CD8-positive, alpha-beta memory T cell (primary cell): ENCODE data around the gene FILIP1L. TPM values are rescaled to one million over a fixed set of nuclear protein-coding genes. Genes with fewer than 3 reads are reported as not detected.

ENCODE experiments used
- CTCF ChIA-PET: fragments of 350-600 bp; sonication (Branson Sonifier 250); formaldehyde crosslinking; loops from one replicate; lab custom pipeline; 2021; ENCODE audit warnings: antibody characterized with exemption; lab: Charles Lee
- POLR2A ChIA-PET: fragments of 350-600 bp; sonication (Branson Sonifier 250); formaldehyde crosslinking; loops from one replicate; lab custom pipeline; 2021; ENCODE audit warnings: antibody characterized with exemption; lab: Charles Lee
- DNase-seq, 5 donors: peaks; one replicate each; pipeline versions ENCODE4 v3.0.0 to v3.0.0-alpha.2; 2020 to 2022; ENCODE audit warnings: mixed read lengths in 1 of 5
- H3K27ac ChIP-seq: one replicate; pipeline ENCODE4 v1.7.0; 2013; ENCODE audit warnings: low read depth, mild to moderate bottlenecking, low read length, moderate library complexity
- H3K27me3 ChIP-seq: 2 replicates; pipeline ENCODE4 v1.7.0; 2013; ENCODE audit warnings: low read length, mild to moderate bottlenecking; ENCODE audit not compliant: insufficient read depth, poor library complexity, severe bottlenecking
- H3K36me3 ChIP-seq: 2 replicates; pipeline ENCODE4 v1.7.0; 2013; ENCODE audit warnings: mild to moderate bottlenecking, low read length, moderate library complexity; ENCODE audit not compliant: insufficient read depth
- H3K4me1 ChIP-seq: 2 replicates; pipeline ENCODE4 v1.7.0; 2013; ENCODE audit warnings: mild to moderate bottlenecking, low read length, moderate library complexity; ENCODE audit not compliant: insufficient read depth
- H3K4me3 ChIP-seq: 2 replicates; pipeline ENCODE4 v1.7.0; 2013; ENCODE audit warnings: mild to moderate bottlenecking, low read length
- H3K9me3 ChIP-seq: 2 replicates; pipeline ENCODE4 v1.7.0; 2013; ENCODE audit warnings: mild to moderate bottlenecking, low read length
- H3K27ac Mint-ChIP-seq, 8 donors: one replicate each; pipeline ENCODE4 v1.8.0; 2020 to 2021; ENCODE audit warnings: mixed read lengths in 8 of 8, mild to moderate bottlenecking in 6 of 8, inconsistent platforms in 3 of 8, moderate library complexity in 3 of 8
- H3K27me3 Mint-ChIP-seq, 2 donors: one replicate each; pipeline ENCODE4 v1.8.0; 2020 to 2021; ENCODE audit warnings: mixed read lengths in 2 of 2, mild to moderate bottlenecking in 1 of 2, moderate library complexity in 1 of 2
- H3K36me3 Mint-ChIP-seq, 3 donors: one replicate each; pipeline ENCODE4 v1.8.0; 2020 to 2021; ENCODE audit warnings: mixed read lengths in 3 of 3, inconsistent platforms in 1 of 3, mild to moderate bottlenecking in 1 of 3
- H3K4me1 Mint-ChIP-seq, 3 donors: one replicate each; pipeline ENCODE4 v1.8.0; 2020 to 2021; ENCODE audit warnings: mixed read lengths in 3 of 3, inconsistent platforms in 1 of 3, mild to moderate bottlenecking in 1 of 3
- H3K4me3 Mint-ChIP-seq, 7 donors: one replicate each; pipeline ENCODE4 v1.8.0; 2020 to 2021; ENCODE audit warnings: mixed read lengths in 7 of 7, mild to moderate bottlenecking in 6 of 7, moderate library complexity in 4 of 7, inconsistent platforms in 2 of 7
- H3K9me3 Mint-ChIP-seq, 5 donors: one replicate each; pipeline ENCODE4 v1.8.0; 2020 to 2022; ENCODE audit warnings: mixed read lengths in 5 of 5, mild to moderate bottlenecking in 3 of 5, moderate library complexity in 2 of 5, inconsistent platforms in 1 of 5
- polyA plus RNA-seq: library from polyadenylated mRNA; unstranded; fragments of 300-500 nt; fragmentation: Illumina TruSeq; gene quantifications from one replicate; pipeline ENCODE4 v1.2.3, GENCODE V29; 2021
- total RNA-seq, 2 experiments: library from RNA; stranded (reverse); gene quantifications; one replicate each; pipeline ENCODE4 v1.2.3, GENCODE V29; 2021

The FILIP1L gene
- total and polyA plus RNA-seq, 3 experiments from 2014 or later = 0.12 to 0.27 (median 0.20) TPM

- no peak for DNase-seq
- peaks cover 0 to 1% (median 0%) of the 10 kb centered on the region in 3 donors for H3K4me1 Mint-ChIP-seq
- H3K9me3 Mint-ChIP-seq = no peaks in the 10 kb centered on the region
- ChIA-PET POLR2A (no interaction called here), CTCF (no interaction called here)
- Histone ChIP-seq H3K27ac (no peak overlapping the region), H3K27me3 (no peaks in the 10 kb centered on the region), H3K9me3 (no peaks in the 10 kb centered on the region), H3K4me3 (no peak overlapping the region), H3K4me1 (no peaks in the 10 kb centered on the region), H3K36me3 (no peaks in the 10 kb centered on the region)
- H3K27ac Mint-ChIP-seq = no peak overlapping the region
- H3K36me3 Mint-ChIP-seq = peaks cover 3 to 14% (median 9%) of the 10 kb centered on the region in 3 donors
- no peak overlapping the region for H3K4me3 Mint-ChIP-seq
- no peaks in the 10 kb centered on the region for H3K27me3 Mint-ChIP-seq
These were observed 186.4 kb downstream of the FILIP1L start for GRCh38 chr3:99927671-99928457.

- Histone ChIP-seq H3K36me3 (no peaks in the 10 kb centered on the region), H3K27ac (no peak overlapping the region), H3K4me1 (no peaks in the 10 kb centered on the region), H3K27me3 (no peaks in the 10 kb centered on the region), H3K4me3 (no peak overlapping the region), H3K9me3 (no peaks in the 10 kb centered on the region)
- Mint-ChIP-seq H3K27ac (no peak overlapping the region), H3K27me3 (no peaks in the 10 kb centered on the region), H3K9me3 (no peaks in the 10 kb centered on the region), H3K4me3 (no peak overlapping the region), H3K4me1 (peaks cover 6 to 7% (median 6%) of the 10 kb centered on the region in 3 donors), H3K36me3 (peaks cover 3 to 14% (median 7%) of the 10 kb centered on the region in 3 donors)
- CTCF ChIA-PET = interaction anchor here (0.9 to 1.0 kb wide), 2 partner anchors 10 to 11 kb away, joined by 3 read pairs; no protein-coding TSS in a partner anchor
- no peak for DNase-seq
- POLR2A ChIA-PET = no interaction called here
These were observed 188.6 kb downstream of the FILIP1L start for GRCh38 chr3:99925584-99926230.

DNA sequence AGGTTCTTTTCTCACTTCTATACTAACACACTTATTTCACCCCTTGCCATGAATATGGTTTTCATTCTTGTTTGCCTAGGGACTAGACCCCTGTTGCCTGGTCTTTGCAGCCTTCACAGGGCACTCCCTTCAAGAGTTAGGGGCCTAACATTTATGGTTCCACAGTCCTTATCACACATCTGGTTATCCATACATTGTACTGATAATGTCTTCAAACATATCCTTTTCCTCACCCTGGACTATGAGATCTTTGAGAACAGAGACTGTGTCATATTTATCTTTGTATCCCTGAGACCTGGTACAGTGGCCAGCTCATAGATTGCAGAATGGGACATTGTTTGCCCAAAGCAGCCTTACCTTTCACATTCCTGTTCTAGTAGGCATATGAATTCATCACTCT, 190.4 kb downstream of the FILIP1L start:
- H3K9me3 ChIP-seq = no peaks in the 10 kb centered on the region
- no peaks in the 10 kb centered on the region for H3K36me3 ChIP-seq
- H3K4me3 ChIP-seq = no peak overlapping the region
- CTCF ChIA-PET = no interaction called here
- Mint-ChIP-seq H3K27ac (no peak overlapping the region), H3K4me3 (no peak overlapping the region), H3K27me3 (no peaks in the 10 kb centered on the region), H3K9me3 (no peaks in the 10 kb centered on the region), H3K36me3 (peaks cover 3 to 14% (median 7%) of the 10 kb centered on the region in 3 donors), H3K4me1 (peaks cover 9 to 12% (median 9%) of the 10 kb centered on the region in 3 donors)
- H3K27me3 ChIP-seq = no peaks in the 10 kb centered on the region
- H3K4me1 ChIP-seq = no peaks in the 10 kb centered on the region
- POLR2A ChIA-PET = no interaction called here
- no peak for DNase-seq
- no peak overlapping the region for H3K27ac ChIP-seq

- no peaks in the 10 kb centered on the region for H3K27me3 Mint-ChIP-seq
- ChIA-PET CTCF (no interaction called here), POLR2A (no interaction called here)
- H3K4me1 Mint-ChIP-seq = peaks cover 9 to 12% (median 9%) of the 10 kb centered on the region in 3 donors
- Histone ChIP-seq H3K27me3 (no peaks in the 10 kb centered on the region), H3K36me3 (no peaks in the 10 kb centered on the region), H3K9me3 (no peaks in the 10 kb centered on the region), H3K4me3 (no peak overlapping the region), H3K27ac (no peak overlapping the region), H3K4me1 (no peaks in the 10 kb centered on the region)
- H3K36me3 Mint-ChIP-seq = peaks cover 2 to 14% (median 9%) of the 10 kb centered on the region in 3 donors
- no peak for DNase-seq
- no peak overlapping the region for H3K27ac Mint-ChIP-seq
- no peaks in the 10 kb centered on the region for H3K9me3 Mint-ChIP-seq
- H3K4me3 Mint-ChIP-seq = no peak overlapping the region
These were observed 192.3 kb downstream of the FILIP1L start for GRCh38 chr3:99921986-99922385.

DNA sequence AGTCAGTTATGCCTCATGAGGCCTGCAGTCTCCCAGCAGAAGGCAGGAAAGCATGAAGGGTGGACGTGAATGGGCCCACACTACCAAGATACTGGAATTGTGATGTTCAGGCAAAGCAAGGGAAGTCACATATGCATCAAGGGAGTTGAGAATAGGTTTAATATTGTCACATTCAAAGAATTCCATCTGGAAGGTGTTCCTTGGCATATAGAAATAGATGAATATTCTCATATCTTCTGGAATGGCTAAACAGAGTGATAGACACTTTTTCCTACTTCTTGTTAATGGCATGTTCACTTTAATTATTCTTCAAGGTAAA, 193.0 kb downstream of the FILIP1L start:
- H3K4me1 Mint-ChIP-seq = peaks cover 9 to 12% (median 9%) of the 10 kb centered on the region in 3 donors
- Histone ChIP-seq H3K4me3 (no peak overlapping the region), H3K27me3 (no peaks in the 10 kb centered on the region), H3K27ac (no peak overlapping the region), H3K36me3 (no peaks in the 10 kb centered on the region), H3K9me3 (no peaks in the 10 kb centered on the region), H3K4me1 (no peaks in the 10 kb centered on the region)
- no peak for DNase-seq
- ChIA-PET POLR2A (no interaction called here), CTCF (no interaction called here)
- H3K4me3 Mint-ChIP-seq = no peak overlapping the region
- no peak overlapping the region for H3K27ac Mint-ChIP-seq
- H3K36me3 Mint-ChIP-seq = peaks cover 2 to 14% (median 7%) of the 10 kb centered on the region in 3 donors
- no peaks in the 10 kb centered on the region for H3K9me3 Mint-ChIP-seq
- no peaks in the 10 kb centered on the region for H3K27me3 Mint-ChIP-seq

DNA sequence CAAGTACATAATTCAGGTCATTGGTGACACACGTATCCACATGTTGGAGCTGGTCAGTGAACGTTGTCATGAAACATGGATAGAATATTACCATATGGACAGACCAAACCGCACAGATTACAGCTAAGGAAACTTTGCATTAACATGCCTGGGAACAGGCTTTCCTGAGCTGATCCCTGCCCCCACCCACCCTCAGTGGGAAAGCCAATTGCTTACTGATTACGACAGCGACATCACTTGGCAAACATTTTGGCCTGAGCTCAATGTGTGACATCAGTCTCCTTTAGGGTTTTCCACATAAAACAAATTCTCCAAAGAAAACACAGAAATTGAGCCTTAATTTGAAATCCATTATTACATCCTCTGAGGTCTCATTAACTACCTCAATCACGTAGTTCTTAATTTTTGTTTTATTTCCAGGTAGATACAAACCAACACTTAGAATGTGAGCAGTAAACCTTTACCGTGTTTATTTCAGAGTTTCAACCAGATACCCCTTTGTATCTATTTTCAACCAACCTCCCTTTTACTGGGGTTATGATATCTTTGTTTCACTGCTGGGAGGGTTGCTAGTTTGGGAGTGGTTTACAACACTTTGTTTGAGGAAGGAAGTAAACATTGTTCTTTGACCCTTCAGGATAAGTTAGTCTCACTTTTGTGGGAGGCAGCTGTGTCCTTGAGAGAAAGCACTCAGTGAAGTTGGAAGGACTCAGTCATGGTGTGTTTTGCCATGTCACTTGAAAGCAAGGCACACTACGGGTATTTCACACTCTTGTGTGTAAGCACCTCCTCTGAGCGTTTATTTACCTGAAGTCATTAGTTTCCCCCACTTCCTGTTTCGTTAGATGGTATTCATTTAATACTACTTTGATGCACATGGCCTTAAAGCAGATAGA, 193.6 kb downstream of the FILIP1L start:
- peak overlapping the region; percentile 58 for H3K27ac ChIP-seq
- Mint-ChIP-seq H3K9me3 (no peaks in the 10 kb centered on the region), H3K27ac (no peak overlapping the region), H3K36me3 (peaks cover 2 to 14% (median 7%) of the 10 kb centered on the region in 3 donors), H3K4me3 (no peak overlapping the region), H3K27me3 (no peaks in the 10 kb centered on the region), H3K4me1 (peaks cover 9 to 12% (median 9%) of the 10 kb centered on the region in 3 donors)
- no peaks in the 10 kb centered on the region for H3K9me3 ChIP-seq
- H3K4me1 ChIP-seq = no peaks in the 10 kb centered on the region
- DNase-seq = no peak
- H3K27me3 ChIP-seq = no peaks in the 10 kb centered on the region
- H3K4me3 ChIP-seq = no peak overlapping the region
- ChIA-PET CTCF (no interaction called here), POLR2A (no interaction called here)
- no peaks in the 10 kb centered on the region for H3K36me3 ChIP-seq

GRCh38 chr3:99919694-99920093, 194.6 kb downstream of the FILIP1L start:
- no peak for DNase-seq
- Mint-ChIP-seq H3K36me3 (peaks cover 2 to 11% (median 7%) of the 10 kb centered on the region in 3 donors), H3K9me3 (no peaks in the 10 kb centered on the region), H3K27me3 (no peaks in the 10 kb centered on the region), H3K4me1 (peaks cover 9 to 12% (median 9%) of the 10 kb centered on the region in 3 donors), H3K27ac (no peak overlapping the region), H3K4me3 (no peak overlapping the region)
- H3K36me3 ChIP-seq = no peaks in the 10 kb centered on the region
- no peaks in the 10 kb centered on the region for H3K4me1 ChIP-seq
- CTCF ChIA-PET = no interaction called here
- H3K27me3 ChIP-seq = no peaks in the 10 kb centered on the region
- POLR2A ChIA-PET = no interaction called here
- H3K27ac ChIP-seq = no peak overlapping the region
- no peaks in the 10 kb centered on the region for H3K9me3 ChIP-seq
- no peak overlapping the region for H3K4me3 ChIP-seq
